ENCODE measurements around the gene ELAVL1.

ELAVL1 gene

GRCh38 chr19:7932930-7933300, 72.5 kb downstream of the ELAVL1 start:
- DNase-seq = no peak

- DNase-seq = no peak
Observed at GRCh38 chr19:7932276-7932929, 73.0 kb downstream of the ELAVL1 start.

- no peak for DNase-seq
Observed at GRCh38 chr19:7931221-7932061, 74.0 kb downstream of the ELAVL1 start.

- no peak for DNase-seq
Observed at GRCh38 chr19:7930765-7931164, 74.7 kb downstream of the ELAVL1 start.

- peak; percentile 14 for DNase-seq
Observed at GRCh38 chr19:7930030-7930429, 75.4 kb downstream of the ELAVL1 start.

- DNase-seq = peak; percentile 82
Observed at GRCh38 chr19:7928741-7929701, 76.4 kb downstream of the ELAVL1 start.

GRCh38 chr19:7928334-7928706, 77.1 kb downstream of the ELAVL1 start:
- DNase-seq = no peak

GRCh38 chr19:7927605-7928333, 77.7 kb downstream of the ELAVL1 start:
- no peak for DNase-seq

GRCh38 chr19:7926727-7927604, 78.5 kb downstream of the ELAVL1 start:
- no peak for DNase-seq

- DNase-seq = peak; percentile 62
Observed at GRCh38 chr19:7926021-7926726, 79.3 kb downstream of the ELAVL1 start, which contains the start of gene CTXN1. Gene CTXN1 (minus strand): TSS chr19:7926135. CDS start chr19:7925538, 597 bp downstream.

- peak; percentile 55 for DNase-seq
Observed at GRCh38 chr19:7925171-7925851, 80.1 kb downstream of the ELAVL1 start.

GRCh38 chr19:7924651-7925170, 80.7 kb downstream of the ELAVL1 start:
- no peak for DNase-seq

- DNase-seq = no peak
Observed at GRCh38 chr19:7924241-7924640, 81.2 kb downstream of the ELAVL1 start.

- no peak for DNase-seq
Observed at GRCh38 chr19:7923295-7924191, 81.9 kb downstream of the ELAVL1 start.

GRCh38 chr19:7922836-7923195, 82.6 kb downstream of the ELAVL1 start:
- no peak for DNase-seq

- DNase-seq = no peak
Observed at GRCh38 chr19:7921967-7922835, 83.2 kb downstream of the ELAVL1 start.

GRCh38 chr19:7921302-7921966, 84.0 kb downstream of the ELAVL1 start:
- DNase-seq = no peak

Measured in CD4-positive, alpha-beta T cell treated with Interleukin-4 for 4 hours (primary cell).